GM13977 (cell line): Measurements from ENCODE around the gene SALL1.

Experiments
- DNase-seq: peaks from one replicate; pipeline ENCODE4 v3.0.0; 2012; ENCODE audit warnings: low spot score
- CTCF ChIP-seq: IDR thresholded peaks from 2 replicates; pipeline ENCODE4 v1.5.1; 2012; ENCODE audit warnings: mild to moderate bottlenecking, control low read depth; ENCODE audit not compliant: insufficient read depth; ENCODE audit errors: extremely low read depth, missing control alignments
- in situ Hi-C: fragments of 300-500 bp; cut with MboI; formaldehyde crosslinking; loops from one replicate; pipeline ENCODE4 v1.12.0; 2022; ENCODE audit warnings: low sequenced_read_pairs, low pct_unique_long_range_greater_than_20kb, mixed read lengths, inconsistent platforms; ENCODE audit not compliant: unreplicated experiment

Gene SALL1

DNA sequence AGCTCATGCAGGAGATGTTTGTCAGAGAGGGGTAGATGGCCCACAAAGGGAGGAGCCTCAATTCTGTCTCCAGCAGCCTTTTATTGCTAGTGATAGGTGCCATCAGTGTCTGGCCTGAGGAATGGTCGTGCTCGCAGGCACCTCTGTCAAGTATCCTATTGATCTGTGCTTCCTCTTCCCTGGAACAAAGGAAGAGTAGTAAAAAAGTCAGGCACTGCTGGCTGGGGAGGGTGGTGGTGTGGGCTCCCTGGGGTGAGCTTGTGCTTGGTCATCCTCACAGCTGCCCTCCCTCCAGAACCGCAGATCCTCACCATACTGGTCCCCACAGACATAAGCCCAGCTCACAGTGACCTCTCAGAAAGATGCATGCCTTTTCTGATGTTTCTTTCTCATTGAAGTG is 15.0 kb upstream of the SALL1 start:
- in situ Hi-C loops = no loop called here
- no peak for TF ChIP-seq CTCF
- no peak for DNase-seq

- DNase-seq = no peak
- in situ Hi-C loops = no loop called here
Observed at GRCh38 chr16:51165043-51165442, 14.0 kb upstream of the SALL1 start.

GRCh38 chr16:51164574-51164973 is 13.5 kb upstream of the SALL1 start:
- no peak for DNase-seq
- in situ Hi-C loops = no loop called here
- TF ChIP-seq CTCF = no peak

More at GRCh38 chr16:51165043-51165442, 14.0 kb upstream of the SALL1 start:
- TF ChIP-seq CTCF = no peak

GRCh38 chr16:51163894-51164566 is 13.0 kb upstream of the SALL1 start:
- in situ Hi-C loops = no loop called here
- no peak for TF ChIP-seq CTCF
- DNase-seq = no peak

- in situ Hi-C loops = no loop called here
- DNase-seq = no peak
- no peak for TF ChIP-seq CTCF
Observed at GRCh38 chr16:51163366-51163765, 12.3 kb upstream of the SALL1 start.

DNA sequence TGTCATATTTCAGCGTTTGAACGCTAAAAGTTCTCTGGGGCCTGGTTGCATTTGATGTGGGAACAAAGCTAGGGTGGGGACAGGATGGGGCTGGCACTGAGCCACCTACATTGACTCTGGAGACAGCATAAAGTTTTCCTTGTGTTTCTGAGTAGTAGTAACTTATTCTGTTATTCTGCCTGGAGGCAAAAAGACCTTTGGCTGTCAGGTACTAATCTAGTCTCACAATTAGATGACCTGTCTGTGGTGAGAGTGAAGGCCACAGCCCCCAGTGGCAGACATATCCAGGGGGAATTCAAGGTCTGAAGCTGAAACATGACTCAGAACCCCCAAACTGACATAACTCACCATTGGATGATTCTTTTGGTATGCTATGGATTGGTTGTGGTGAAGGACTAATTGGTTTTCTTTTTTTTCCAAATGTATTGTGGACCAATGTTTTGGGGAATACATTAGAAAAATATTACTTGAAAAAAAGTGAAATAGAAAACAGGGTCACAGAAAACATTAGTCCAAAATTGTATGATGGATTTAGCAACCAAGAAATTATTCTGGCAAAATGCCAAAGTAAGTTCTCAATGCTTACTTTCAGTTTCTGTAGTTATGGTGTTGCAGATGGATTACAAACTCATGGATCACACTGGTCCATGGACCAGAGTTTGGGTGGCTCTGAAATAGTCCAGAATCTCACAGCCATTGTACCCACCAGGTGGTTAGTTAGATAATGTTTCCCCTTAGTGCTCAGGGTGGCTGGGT is 10.5 kb upstream of the SALL1 start:
- no peak for DNase-seq
- no peak for TF ChIP-seq CTCF
- in situ Hi-C loops = no loop called here
